ENCODE data around the gene PTPRN2. TPM values are rescaled to one million over a fixed set of nuclear protein-coding genes. Genes with fewer than 3 reads are reported as not detected.

The PTPRN2 gene
- total RNA-seq, 1 experiment from 2014 or later, result 2.1 TPM

DNA sequence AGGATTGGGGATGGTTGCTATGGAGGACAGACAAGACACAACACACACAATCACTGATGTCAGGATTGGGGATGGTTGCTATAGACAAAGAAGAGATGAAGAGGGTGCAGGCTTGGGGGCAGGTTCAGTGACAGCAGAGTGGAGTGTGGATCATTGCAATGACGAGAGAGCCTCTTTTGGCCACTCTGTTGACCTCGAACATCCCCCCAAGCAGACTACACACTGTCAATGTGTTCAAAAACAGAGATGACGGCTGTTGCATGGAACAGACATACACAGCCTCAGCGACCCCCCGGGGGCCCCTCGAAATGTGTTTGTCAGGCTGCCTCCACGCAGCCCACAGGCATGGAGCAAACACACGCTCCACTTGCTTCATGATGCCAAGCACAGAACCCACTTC is 133.0 kb downstream of the PTPRN2 start:
- BruUV-seq (replicated peaks), result no TSS peak
- no peaks in the 10 kb centered on the region for H3K4me1 ChIP-seq (ENCODE audit: control insufficient read depth in 1 of 2, insufficient read depth in 2 of 2, low read length in 2 of 2)
- no peak overlapping the region for H2AFZ ChIP-seq (ENCODE audit: low read depth, low read length, poor library complexity, severe bottlenecking)
- no peaks in the 10 kb centered on the region for H4K20me1 ChIP-seq (ENCODE audit: insufficient read depth)
- H3K79me2 ChIP-seq (ENCODE audit: insufficient read depth, low read length), result no peaks in the 10 kb centered on the region
- no peak overlapping the region for H3K27ac ChIP-seq (ENCODE audit: low read depth, low read length)
- H3K9ac ChIP-seq (ENCODE audit: low read length), result no peak overlapping the region
- H3K4me3 ChIP-seq (replicated peaks in 1 of 2; ENCODE audit: low read depth in 1 of 2, low read length in 2 of 2), result no peak overlapping the region
- CTCF ChIA-PET, result no interaction called here
- RAD21 ChIA-PET (ENCODE audit: low non-redundant PET in 1 of 2, low total read pairs in 2 of 2, uncharacterized antibody in 2 of 2, unreplicated experiment in 2 of 2), result no interaction called here
- no peak overlapping the region for H3K4me2 ChIP-seq (ENCODE audit: low read length)
- intact Hi-C loops (cut with micrococcal nuclease), result no loop called here
- POLR2A ChIA-PET, result no interaction called here
- no peak for DNase-seq (ENCODE audit: low read depth, low spot score)
- H3K36me3 ChIP-seq (ENCODE audit: control insufficient read depth in 1 of 2, insufficient read depth in 2 of 2, low read length in 2 of 2), result no peaks in the 10 kb centered on the region
- TF ChIP-seq YY1 (IDR thresholded peaks at IDR 0.05; ENCODE audit: extremely low read depth, insufficient replicate concordance, low read depth, low read length), result no peak
- no peak for TF ChIP-seq CTCF (IDR thresholded peaks at IDR 0.05 in 2 of 3, conservative IDR thresholded peaks at IDR 0.05 in 1 of 3; ENCODE audit: borderline replicate concordance in 1 of 3, insufficient read depth in 1 of 3, low read depth in 2 of 3, low read length in 2 of 3)
- TF ChIP-seq POLR2A (IDR thresholded peaks at IDR 0.05; ENCODE audit: borderline replicate concordance, extremely low read depth, insufficient read depth, insufficient read length), result no peak
- no peak for TF ChIP-seq SP1 (IDR thresholded peaks at IDR 0.05; ENCODE audit: low read depth)
- ATAC-seq, result no peak
- no peaks in the 10 kb centered on the region for H3K9me3 ChIP-seq (ENCODE audit: control insufficient read depth in 1 of 2, insufficient read depth in 1 of 2, low read depth in 1 of 2, low read length in 2 of 2)
- H3K9me2 ChIP-seq (ENCODE audit: insufficient read depth), result no peaks in the 10 kb centered on the region
- H3K27me3 ChIP-seq (ENCODE audit: insufficient read depth, low read length), result no peaks in the 10 kb centered on the region

DNA sequence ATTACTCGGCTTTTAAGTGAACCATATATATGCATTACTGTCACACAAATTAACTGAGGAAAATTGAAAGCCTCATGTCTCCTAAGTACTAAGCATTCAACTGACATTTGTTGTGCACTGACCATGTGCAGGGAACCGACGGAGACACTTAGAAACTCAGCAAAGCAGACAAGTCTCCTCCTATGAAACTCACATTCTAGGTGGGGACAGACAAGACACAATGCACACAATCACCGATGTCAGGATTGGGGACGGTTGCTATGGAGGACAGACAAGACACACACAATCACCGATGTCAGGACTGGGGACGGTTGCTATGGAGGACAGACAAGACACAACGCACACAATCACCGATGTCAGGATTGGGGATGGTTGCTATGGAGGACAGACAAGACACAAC is 134.0 kb downstream of the PTPRN2 start:
- ATAC-seq (no peak), DNase-seq (ENCODE audit: low read depth, low spot score) (no peak)
- no TSS peak for BruUV-seq (replicated peaks)
- no peak overlapping the region for H2AFZ ChIP-seq (ENCODE audit: low read depth, low read length, poor library complexity, severe bottlenecking)
- ChIA-PET POLR2A (no interaction called here), CTCF (no interaction called here), RAD21 (ENCODE audit: low non-redundant PET in 1 of 2, low total read pairs in 2 of 2, uncharacterized antibody in 2 of 2, unreplicated experiment in 2 of 2) (no interaction called here)
- intact Hi-C loops (cut with micrococcal nuclease), result no loop called here
- no peaks in the 10 kb centered on the region for H3K4me1 ChIP-seq (ENCODE audit: control insufficient read depth in 1 of 2, insufficient read depth in 2 of 2, low read length in 2 of 2)
- no peak overlapping the region for H3K27ac ChIP-seq (ENCODE audit: low read depth, low read length)
- no peak overlapping the region for H3K4me2 ChIP-seq (ENCODE audit: low read length)
- no peaks in the 10 kb centered on the region for H3K79me2 ChIP-seq (ENCODE audit: insufficient read depth, low read length)
- H3K27me3 ChIP-seq (ENCODE audit: insufficient read depth, low read length), result no peaks in the 10 kb centered on the region
- no peaks in the 10 kb centered on the region for H3K9me3 ChIP-seq (ENCODE audit: control insufficient read depth in 1 of 2, insufficient read depth in 1 of 2, low read depth in 1 of 2, low read length in 2 of 2)
- H3K9me2 ChIP-seq (ENCODE audit: insufficient read depth), result no peaks in the 10 kb centered on the region
- no peaks in the 10 kb centered on the region for H4K20me1 ChIP-seq (ENCODE audit: insufficient read depth)
- TF ChIP-seq, protein P1, sequence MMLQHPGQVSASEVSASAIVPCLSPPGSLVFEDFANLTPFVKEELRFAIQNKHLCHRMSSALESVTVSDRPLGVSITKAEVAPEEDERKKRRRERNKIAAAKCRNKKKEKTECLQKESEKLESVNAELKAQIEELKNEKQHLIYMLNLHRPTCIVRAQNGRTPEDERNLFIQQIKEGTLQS (IDR thresholded peaks at IDR 0.05), result no peak
- TF ChIP-seq ZBTB33 (IDR thresholded peaks at IDR 0.05; ENCODE audit: extremely low read depth, insufficient replicate concordance, low read length), result no peak
- TF ChIP-seq REST (IDR thresholded peaks at IDR 0.05; ENCODE audit: low read depth), result no peak
- TF ChIP-seq POLR2A (IDR thresholded peaks at IDR 0.05; ENCODE audit: borderline replicate concordance, extremely low read depth, insufficient read depth, insufficient read length), result no peak
- no peak overlapping the region for H3K9ac ChIP-seq (ENCODE audit: low read length)
- H3K4me3 ChIP-seq (replicated peaks in 1 of 2; ENCODE audit: low read depth in 1 of 2, low read length in 2 of 2), result no peak overlapping the region
- no peaks in the 10 kb centered on the region for H3K36me3 ChIP-seq (ENCODE audit: control insufficient read depth in 1 of 2, insufficient read depth in 2 of 2, low read length in 2 of 2)
